Measurements from ENCODE around the gene LARP4. TPM values are rescaled to one million over a fixed set of nuclear protein-coding genes. Genes with fewer than 3 reads are reported as not detected.
"Not testable (repeated sequence)": the region's sequence is repeated elsewhere in the genome, so short reads cannot be mapped to it uniquely, and the experiment has no call there.

Gene LARP4
- total RNA-seq, 1 experiment from 2014 or later = 78.8 TPM

DNA sequence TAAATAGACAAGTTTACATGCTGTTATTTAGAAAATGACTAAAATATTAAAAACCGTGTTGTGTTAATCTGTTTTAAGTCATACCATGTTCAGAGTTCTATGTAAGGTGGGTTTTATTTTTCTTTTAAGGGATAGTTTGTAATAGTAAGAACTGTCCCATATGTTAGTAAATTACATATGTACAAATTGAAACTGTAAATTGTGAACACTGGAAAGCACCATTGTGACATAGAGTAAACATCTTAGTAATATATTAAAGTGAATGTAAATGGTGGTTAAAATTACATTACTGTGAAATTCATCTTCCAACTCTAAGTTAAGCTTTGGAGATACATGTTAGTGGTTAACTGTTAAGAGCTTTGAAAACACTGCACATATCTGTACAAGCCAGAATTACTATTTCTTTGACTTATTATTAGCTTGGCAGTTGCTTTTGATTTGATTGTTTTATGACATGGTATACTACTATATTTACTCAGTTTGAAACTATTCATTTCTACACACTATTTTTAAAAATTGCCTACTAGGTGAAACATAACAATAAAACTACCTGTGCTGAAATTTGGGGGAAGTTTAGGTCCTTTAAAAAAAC lies 76.7 kb downstream of the LARP4 start:
- no peaks in the 10 kb centered on the region for H3K4me1 Mint-ChIP-seq (ENCODE audit: insufficient read depth, unreplicated experiment)
- BruUV-seq (replicated peaks) = no TSS peak
- CTCF ChIA-PET = no interaction called here
- DNase-seq (ENCODE audit: unreplicated experiment) = no peak
- POLR2A ChIA-PET = interaction anchor here (0.9 kb wide), 1 partner anchor 33 kb away, joined by 3 read pairs; no protein-coding TSS in a partner anchor
- no peaks in the 10 kb centered on the region for H3K9me3 Mint-ChIP-seq (ENCODE audit: unreplicated experiment)
- H3K36me3 Mint-ChIP-seq (ENCODE audit: insufficient read depth, unreplicated experiment) = peaks cover 73% of the 10 kb centered on the region
- H3K4me3 Mint-ChIP-seq (ENCODE audit: unreplicated experiment) = no peak overlapping the region
- intact Hi-C loops (cut with micrococcal nuclease) = no loop called here
- H3K27me3 Mint-ChIP-seq (ENCODE audit: insufficient read depth, unreplicated experiment) = no peaks in the 10 kb centered on the region
- H3K27ac Mint-ChIP-seq (ENCODE audit: low read depth, unreplicated experiment) = no peak overlapping the region
- TF ChIP-seq, protein P1, sequence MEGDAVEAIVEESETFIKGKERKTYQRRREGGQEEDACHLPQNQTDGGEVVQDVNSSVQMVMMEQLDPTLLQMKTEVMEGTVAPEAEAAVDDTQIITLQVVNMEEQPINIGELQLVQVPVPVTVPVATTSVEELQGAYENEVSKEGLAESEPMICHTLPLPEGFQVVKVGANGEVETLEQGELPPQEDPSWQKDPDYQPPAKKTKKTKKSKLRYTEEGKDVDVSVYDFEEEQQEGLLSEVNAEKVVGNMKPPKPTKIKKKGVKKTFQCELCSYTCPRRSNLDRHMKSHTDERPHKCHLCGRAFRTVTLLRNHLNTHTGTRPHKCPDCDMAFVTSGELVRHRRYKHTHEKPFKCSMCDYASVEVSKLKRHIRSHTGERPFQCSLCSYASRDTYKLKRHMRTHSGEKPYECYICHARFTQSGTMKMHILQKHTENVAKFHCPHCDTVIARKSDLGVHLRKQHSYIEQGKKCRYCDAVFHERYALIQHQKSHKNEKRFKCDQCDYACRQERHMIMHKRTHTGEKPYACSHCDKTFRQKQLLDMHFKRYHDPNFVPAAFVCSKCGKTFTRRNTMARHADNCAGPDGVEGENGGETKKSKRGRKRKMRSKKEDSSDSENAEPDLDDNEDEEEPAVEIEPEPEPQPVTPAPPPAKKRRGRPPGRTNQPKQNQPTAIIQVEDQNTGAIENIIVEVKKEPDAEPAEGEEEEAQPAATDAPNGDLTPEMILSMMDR (IDR thresholded peaks at IDR 0.05; ENCODE audit: unreplicated experiment) = no peak

DNA sequence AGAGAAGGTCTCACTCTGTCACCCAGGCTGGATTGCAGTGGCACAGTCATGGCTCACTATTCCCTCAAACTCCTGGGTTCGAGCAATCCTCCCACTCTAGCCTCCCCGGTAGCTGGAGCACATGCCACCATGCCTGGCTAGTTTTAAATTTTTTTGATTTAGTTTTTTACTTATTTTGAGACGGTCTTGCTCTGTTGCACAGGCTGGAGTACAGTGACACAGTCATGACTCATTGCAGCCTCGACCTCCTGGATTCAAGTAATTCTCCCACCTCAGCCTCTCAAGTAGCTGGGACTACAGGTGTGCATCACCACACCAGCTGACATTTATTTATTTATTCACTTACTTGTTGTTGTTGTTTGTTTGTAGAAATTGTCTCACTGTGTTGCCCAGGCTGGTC lies 81.9 kb downstream of the LARP4 start:
- Mint-ChIP-seq H3K27me3 (ENCODE audit: insufficient read depth, unreplicated experiment) (no peaks in the 10 kb centered on the region), H3K36me3 (ENCODE audit: insufficient read depth, unreplicated experiment) (peaks cover 21% of the 10 kb centered on the region), H3K27ac (ENCODE audit: low read depth, unreplicated experiment) (no peak overlapping the region), H3K9me3 (ENCODE audit: unreplicated experiment) (no peaks in the 10 kb centered on the region), H3K4me3 (ENCODE audit: unreplicated experiment) (no peak overlapping the region), H3K4me1 (ENCODE audit: insufficient read depth, unreplicated experiment) (no peaks in the 10 kb centered on the region)
- BruUV-seq (replicated peaks) = no TSS peak
- intact Hi-C loops (cut with micrococcal nuclease) = no loop called here
- ChIA-PET POLR2A (interaction anchor here (0.6 kb wide), 1 partner anchor 206 kb away, joined by 3 read pairs; no protein-coding TSS in a partner anchor), CTCF (no interaction called here)
- TF ChIP-seq, protein P1 (IDR thresholded peaks at IDR 0.05; ENCODE audit: unreplicated experiment) = no peak
- DNase-seq (ENCODE audit: unreplicated experiment) = no peak

DNA sequence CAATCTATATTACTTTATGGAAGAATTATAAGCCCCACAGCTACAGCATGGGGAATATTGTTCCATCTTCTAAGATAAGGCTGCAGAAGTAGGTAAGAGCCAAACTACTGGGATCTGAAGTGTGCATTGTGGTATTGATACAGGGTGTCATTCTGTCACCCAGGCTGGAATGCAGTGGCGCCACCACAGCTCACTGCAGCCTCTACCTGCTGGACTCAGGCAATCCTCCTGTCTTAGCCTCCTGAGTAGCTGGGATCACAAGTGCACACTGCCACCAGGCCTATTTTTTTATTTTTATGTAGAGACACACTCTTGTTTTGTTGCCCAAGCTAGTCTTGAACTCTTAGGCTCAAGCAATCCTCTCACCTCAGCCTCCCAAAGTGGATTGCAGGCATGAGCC lies 82.8 kb downstream of the LARP4 start:
- CTCF ChIA-PET = interaction anchor here (0.5 kb wide), 1 partner anchor 251 kb away, joined by 3 read pairs; no protein-coding TSS in a partner anchor
- intact Hi-C loops (cut with micrococcal nuclease) = no loop called here
- POLR2A ChIA-PET = no interaction called here
- no TSS peak for BruUV-seq (replicated peaks)
- Mint-ChIP-seq H3K27ac (ENCODE audit: low read depth, unreplicated experiment) (no peak overlapping the region), H3K4me1 (ENCODE audit: insufficient read depth, unreplicated experiment) (no peaks in the 10 kb centered on the region), H3K36me3 (ENCODE audit: insufficient read depth, unreplicated experiment) (peaks cover 20% of the 10 kb centered on the region), H3K9me3 (ENCODE audit: unreplicated experiment) (no peaks in the 10 kb centered on the region), H3K27me3 (ENCODE audit: insufficient read depth, unreplicated experiment) (no peaks in the 10 kb centered on the region), H3K4me3 (ENCODE audit: unreplicated experiment) (no peak overlapping the region)
- TF ChIP-seq, protein P1 (IDR thresholded peaks at IDR 0.05; ENCODE audit: unreplicated experiment) = no peak
- no peak for DNase-seq (ENCODE audit: unreplicated experiment)

DNA sequence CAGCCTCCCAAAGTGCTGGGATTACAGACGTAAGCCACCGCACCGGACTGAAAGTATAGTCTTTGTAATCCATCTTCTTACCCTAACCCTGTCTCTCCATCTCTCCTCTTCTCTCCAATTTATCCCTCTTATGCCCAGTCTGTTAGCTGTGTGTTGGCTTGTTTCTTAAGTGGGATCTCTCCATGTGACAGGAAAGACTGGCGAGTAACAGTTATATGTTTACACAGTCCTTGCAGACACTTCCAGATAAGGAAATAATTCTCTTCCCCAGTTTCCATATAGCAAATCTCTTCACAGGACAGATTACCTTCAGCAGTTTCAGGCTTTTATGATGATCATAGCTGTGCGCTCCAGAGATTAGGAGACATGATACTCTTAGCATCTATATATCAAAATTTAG lies 88.1 kb downstream of the LARP4 start:
- peaks cover 6% of the 10 kb centered on the region for H3K36me3 Mint-ChIP-seq (ENCODE audit: insufficient read depth, unreplicated experiment)
- intact Hi-C loops (cut with micrococcal nuclease) = no loop called here

DNA sequence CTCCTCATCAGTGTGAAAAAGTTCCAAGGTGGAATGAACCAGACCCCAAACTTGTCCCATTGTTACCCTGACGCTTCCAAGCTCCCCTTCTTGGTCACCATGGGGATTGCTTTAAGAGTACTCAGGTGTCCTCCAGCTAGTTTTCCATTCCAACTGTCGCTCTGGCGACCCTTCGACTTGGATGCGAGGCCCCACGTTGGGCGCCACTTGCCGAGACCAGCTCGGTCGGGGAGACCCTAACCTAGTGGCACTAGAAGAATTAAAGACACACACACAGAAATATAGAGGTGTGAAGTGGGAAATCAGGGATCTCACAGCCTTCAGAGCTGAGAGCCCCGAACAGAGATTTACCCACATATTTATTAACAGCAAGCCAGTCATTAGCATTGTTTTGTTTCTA lies 97.4 kb downstream of the LARP4 start:
- DNase-seq (ENCODE audit: unreplicated experiment); BruUV-seq (replicated peaks); H3K4me1 Mint-ChIP-seq (ENCODE audit: insufficient read depth, unreplicated experiment); H3K27me3 Mint-ChIP-seq (ENCODE audit: insufficient read depth, unreplicated experiment); H3K9me3 Mint-ChIP-seq (ENCODE audit: unreplicated experiment); intact Hi-C loops (cut with micrococcal nuclease); H3K36me3 Mint-ChIP-seq (ENCODE audit: insufficient read depth, unreplicated experiment); H3K27ac Mint-ChIP-seq (ENCODE audit: low read depth, unreplicated experiment); H3K4me3 Mint-ChIP-seq (ENCODE audit: unreplicated experiment): not testable (repeated sequence)
- POLR2A ChIA-PET = interaction anchor here (1.2 to 1.4 kb wide), 2 partner anchors 129 to 146 kb away, joined by 3 to 4 read pairs; no protein-coding TSS in a partner anchor
- CTCF ChIA-PET = interaction anchor here (1.0 to 1.4 kb wide), 4 partner anchors 10 to 226 kb away, joined by 3 to 4 read pairs (median 4); no protein-coding TSS in a partner anchor

More for the DNA sequence above, 88.1 kb downstream of the LARP4 start:
- Mint-ChIP-seq H3K9me3 (ENCODE audit: unreplicated experiment) (no peaks in the 10 kb centered on the region), H3K4me1 (ENCODE audit: insufficient read depth, unreplicated experiment) (no peaks in the 10 kb centered on the region), H3K27ac (ENCODE audit: low read depth, unreplicated experiment) (no peak overlapping the region), H3K4me3 (ENCODE audit: unreplicated experiment) (no peak overlapping the region), H3K27me3 (ENCODE audit: insufficient read depth, unreplicated experiment) (no peaks in the 10 kb centered on the region)
- CTCF ChIA-PET = interaction anchor here (1.1 kb wide), 1 partner anchor 9 kb away, joined by 4 read pairs; no protein-coding TSS in a partner anchor
- BruUV-seq (replicated peaks) = no TSS peak
- no peak for DNase-seq (ENCODE audit: unreplicated experiment)
- TF ChIP-seq, protein P1 (IDR thresholded peaks at IDR 0.05; ENCODE audit: unreplicated experiment) = no peak
- POLR2A ChIA-PET = no interaction called here

All from MCF 10A (cell line).